GDM1 (cell line): ENCODE measurements around the gene FAM53C.
"Not testable (repeated sequence)": the region's sequence is repeated elsewhere in the genome, so short reads cannot be mapped to it uniquely, and the experiment has no call there.

Experiments used
- DNase-seq: peaks from one replicate; lab custom pipeline; 2025; lab: John Stamatoyannopoulos, UW

Gene FAM53C

GRCh38 chr5:138351056-138351455, 13.0 kb downstream of the FAM53C start:
- DNase-seq: no peak

GRCh38 chr5:138351517-138351916, 13.5 kb downstream of the FAM53C start:
- DNase-seq: no peak

GRCh38 chr5:138352071-138352721, 14.1 kb downstream of the FAM53C start, which contains the start of gene KDM3B:
TSS of gene KDM3B (plus strand) at chr5:138352685. CDS start at chr5:138352796, 111 bp downstream.
- DNase-seq: peak; percentile 85

- peak; percentile 60 for DNase-seq
These were observed 14.9 kb downstream of the FAM53C start for GRCh38 chr5:138352722-138353559.

- no peak for DNase-seq
These were observed 15.6 kb downstream of the FAM53C start for GRCh38 chr5:138353560-138354080.

GRCh38 chr5:138354387-138354786, 16.3 kb downstream of the FAM53C start:
- DNase-seq: no peak

- DNase-seq: no peak
These were observed 16.9 kb downstream of the FAM53C start for GRCh38 chr5:138354926-138355378.

GRCh38 chr5:138359621-138360020, 21.6 kb downstream of the FAM53C start:
- DNase-seq: no peak

GRCh38 chr5:138360941-138361452, 22.9 kb downstream of the FAM53C start:
- no peak for DNase-seq

- no peak for DNase-seq
These were observed 26.5 kb downstream of the FAM53C start for GRCh38 chr5:138364576-138364975.

- no peak for DNase-seq
These were observed 28.7 kb downstream of the FAM53C start for GRCh38 chr5:138366632-138367382.

- no peak for DNase-seq
These were observed 31.2 kb downstream of the FAM53C start for GRCh38 chr5:138369261-138369660.

GRCh38 chr5:138369706-138370105, 31.6 kb downstream of the FAM53C start:
- no peak for DNase-seq

GRCh38 chr5:138370537-138370936, 32.5 kb downstream of the FAM53C start:
- no peak for DNase-seq

GRCh38 chr5:138371454-138371853, 33.4 kb downstream of the FAM53C start:
- DNase-seq: no peak

GRCh38 chr5:138372225-138372624, 34.2 kb downstream of the FAM53C start:
- DNase-seq: no peak

- DNase-seq: no peak
These were observed 34.6 kb downstream of the FAM53C start for GRCh38 chr5:138372653-138373052.

- no peak for DNase-seq
These were observed 44.3 kb downstream of the FAM53C start for GRCh38 chr5:138382347-138382746.

GRCh38 chr5:138385660-138386059, 47.6 kb downstream of the FAM53C start:
- DNase-seq: no peak

GRCh38 chr5:138386290-138386689, 48.2 kb downstream of the FAM53C start:
- no peak for DNase-seq

GRCh38 chr5:138389332-138389731, 51.3 kb downstream of the FAM53C start:
- no peak for DNase-seq

GRCh38 chr5:138389911-138390310, 51.8 kb downstream of the FAM53C start:
- DNase-seq: not testable (repeated sequence)
